Spleen (tissue), 11 donors: ENCODE measurements around the gene BTN1A1. TPM values are rescaled to one million over a fixed set of nuclear protein-coding genes. Genes with fewer than 3 reads are reported as not detected.
A peak's percentile ranks its signal among the peaks of the same experiment; 100 is the strongest.

Source experiments
- DNase-seq: peaks from one replicate; pipeline ENCODE4 v3.0.0-alpha.2; 2020
- H3K27ac ChIP-seq, 8 donors: fragments of 200-600 bp; sonication (generic) in 7 of 8; 1 replicate in 4 of 8; 2 replicates in 4 of 8; pipeline versions ENCODE4 v1.5.0 to v1.8.0; 2016 to 2021; ENCODE audit warnings: inconsistent platforms in 4 of 8, mild to moderate bottlenecking in 4 of 8, moderate library complexity in 1 of 8
- H3K27me3 ChIP-seq, 7 donors: fragments of 200-600 bp; sonication (generic) in 6 of 7; replicated peaks in 1 of 7; 1 replicate in 4 of 7; 2 replicates in 3 of 7; pipeline versions ENCODE4 v1.5.0 to v1.8.0; 2016 to 2021; ENCODE audit warnings: inconsistent platforms in 3 of 7, mild to moderate bottlenecking in 1 of 7
- H3K36me3 ChIP-seq, 6 donors: fragments of 200-600 bp; sonication (generic) in 5 of 6; 1 replicate in 4 of 6; 2 replicates in 2 of 6; pipeline versions ENCODE4 v1.5.0 to v1.8.0; 2016 to 2021; ENCODE audit warnings: inconsistent platforms in 2 of 6
- H3K4me1 ChIP-seq, 6 donors: fragments of 200-600 bp; sonication (generic) in 5 of 6; 1 replicate in 3 of 6; 2 replicates in 3 of 6; pipeline versions ENCODE4 v1.5.0 to v1.8.0; 2016 to 2021; ENCODE audit warnings: inconsistent platforms in 3 of 6
- H3K4me3 ChIP-seq, 8 donors: fragments of 200-600 bp; sonication (generic) in 7 of 8; 1 replicate in 4 of 8; 2 replicates in 4 of 8; pipeline versions ENCODE4 v1.5.0 to v1.8.0; 2016 to 2021; ENCODE audit warnings: inconsistent platforms in 4 of 8, mild to moderate bottlenecking in 4 of 8, moderate library complexity in 2 of 8
- H3K9me3 ChIP-seq, 8 donors: fragments of 200-600 bp; sonication (generic) in 7 of 8; 1 replicate in 4 of 8; 2 replicates in 4 of 8; pipeline versions ENCODE4 v1.5.0 to v1.8.0; 2016 to 2021; ENCODE audit warnings: inconsistent platforms in 4 of 8
- POLR2A ChIP-seq, 3 donors: fragments of 450-650 bp; IDR thresholded peaks; one replicate each; pipeline ENCODE4 v1.5.1; 2017; ENCODE audit warnings: antibody characterized with exemption in 3 of 3, mild to moderate bottlenecking in 1 of 3
- POLR2AphosphoS5 ChIP-seq, 3 donors: sonication (generic); formaldehyde crosslinking; IDR thresholded peaks; one replicate each; pipeline ENCODE4 v1.5.1; 2017; ENCODE audit warnings: antibody characterized with exemption in 3 of 3
- WGBS, 5 donors: extraction: QIAGEN DNeasy Blood & Tissue Kit in 3 of 5; methylation state at CpG; one replicate each; pipeline versions ENCODE4 v1.1.5 to v1.1.7; 2013 to 2018; 5-methylcytosine and 5-hydroxymethylcytosine counted together
- intact Hi-C: fragments of 100-400 bp; cut with DNase I; formaldehyde crosslinking; loops from one replicate; pipeline ENCODE4 v1.15.0; 2023; ENCODE audit warnings: low total_unique reads
- polyA plus RNA-seq, 3 donors: library from polyadenylated mRNA; stranded (reverse); fragments of 200-250 nt; gene quantifications; one replicate each; pipeline ENCODE4 v1.2.1, GENCODE V29; 2013
- total RNA-seq, 7 donors: library from RNA; depleted of rRNA in 3 of 7; stranded (reverse); fragments of >200 nt in 3 of 7; fragmentation: NEBNext Ultra II Directional in 4 of 7; extraction: Animal tissue kit (Norgen Biotek cat#: 25700) in 4 of 7; gene quantifications; one replicate each; pipeline versions ENCODE4 v1.1.0 to v1.2.1, GENCODE V29; 2016 to 2021
- TF ChIP-seq, protein P1 (sequence below), 11 experiments: fragments of 200-600 bp in 7 of 11; fragments of 450-650 bp in 4 of 11; sonication (generic) in 4 of 11; IDR thresholded peaks in 8 of 11; conservative IDR thresholded peaks in 3 of 11; 1 replicate in 7 of 11; 2 replicates in 4 of 11; pipeline versions ENCODE4 v1.4.0 to v1.8.0; 2016 to 2021; ENCODE audit warnings: antibody characterized with exemption in 11 of 11, inconsistent platforms in 4 of 11, mild to moderate bottlenecking in 1 of 11
- donor health status: healthy with polysubstance abuse.
- donor health status: DM: no; HTN: no; CAD: no; lungs with moderate emphysema.
- donor health status: DM: no; HTN: no; CAD: no.
- donor health status: Bipolar disorder and iron deficiency.
- donor health status: healthy.
- donor health status: DM: no; HTN: no; CAD: no.
- donor health status: DM: yes; HTN: yes; CAD: no.

Gene BTN1A1
- total and polyA plus RNA-seq, 10 donors, result 0.23 to 1.1 (median 0.35) TPM

DNA sequence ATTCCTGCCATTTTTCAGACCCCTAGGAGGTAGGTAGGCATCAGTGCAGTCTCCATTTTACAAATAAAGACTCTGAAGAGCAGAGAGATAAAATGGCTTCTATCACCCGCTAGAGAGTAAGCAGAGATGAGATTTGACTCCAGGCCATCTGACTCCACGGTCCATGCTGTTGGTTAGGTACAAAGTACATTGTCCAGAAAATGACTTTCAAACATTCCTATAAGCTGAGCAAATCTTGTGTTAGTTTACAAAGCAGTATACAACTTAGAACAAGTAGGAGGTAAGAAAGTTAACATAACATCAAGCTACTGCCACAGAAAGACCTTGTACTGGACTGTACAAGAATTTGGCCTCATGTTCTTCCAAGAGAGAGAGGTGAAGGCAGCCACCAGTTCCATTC is 14.9 kb downstream of the BTN1A1 start:
- Histone ChIP-seq H3K9me3 (no peaks in the 10 kb centered on the region), H3K36me3 (no peaks in the 10 kb centered on the region), H3K27me3 (no peaks in the 10 kb centered on the region), H3K4me3 (no peak overlapping the region), H3K27ac (no peak overlapping the region), H3K4me1 (peaks cover 0 to 3% (median under 1%) of the 10 kb centered on the region in 6 donors)
- TF ChIP-seq POLR2A (IDR thresholded peaks at IDR 0.05), result no peak
- no peak for TF ChIP-seq POLR2AphosphoS5 (IDR thresholded peaks at IDR 0.05)
- TF ChIP-seq, protein P1, sequence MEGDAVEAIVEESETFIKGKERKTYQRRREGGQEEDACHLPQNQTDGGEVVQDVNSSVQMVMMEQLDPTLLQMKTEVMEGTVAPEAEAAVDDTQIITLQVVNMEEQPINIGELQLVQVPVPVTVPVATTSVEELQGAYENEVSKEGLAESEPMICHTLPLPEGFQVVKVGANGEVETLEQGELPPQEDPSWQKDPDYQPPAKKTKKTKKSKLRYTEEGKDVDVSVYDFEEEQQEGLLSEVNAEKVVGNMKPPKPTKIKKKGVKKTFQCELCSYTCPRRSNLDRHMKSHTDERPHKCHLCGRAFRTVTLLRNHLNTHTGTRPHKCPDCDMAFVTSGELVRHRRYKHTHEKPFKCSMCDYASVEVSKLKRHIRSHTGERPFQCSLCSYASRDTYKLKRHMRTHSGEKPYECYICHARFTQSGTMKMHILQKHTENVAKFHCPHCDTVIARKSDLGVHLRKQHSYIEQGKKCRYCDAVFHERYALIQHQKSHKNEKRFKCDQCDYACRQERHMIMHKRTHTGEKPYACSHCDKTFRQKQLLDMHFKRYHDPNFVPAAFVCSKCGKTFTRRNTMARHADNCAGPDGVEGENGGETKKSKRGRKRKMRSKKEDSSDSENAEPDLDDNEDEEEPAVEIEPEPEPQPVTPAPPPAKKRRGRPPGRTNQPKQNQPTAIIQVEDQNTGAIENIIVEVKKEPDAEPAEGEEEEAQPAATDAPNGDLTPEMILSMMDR (IDR thresholded peaks at IDR 0.05 in 8 of 11, conservative IDR thresholded peaks at IDR 0.05 in 3 of 11), result no peak
- no peak for DNase-seq
- WGBS, 5 donors, result 86 to 98% (median 94%) methylated on average over 2 of the region's 2 CpGs
- intact Hi-C loops, result no loop called here

DNA sequence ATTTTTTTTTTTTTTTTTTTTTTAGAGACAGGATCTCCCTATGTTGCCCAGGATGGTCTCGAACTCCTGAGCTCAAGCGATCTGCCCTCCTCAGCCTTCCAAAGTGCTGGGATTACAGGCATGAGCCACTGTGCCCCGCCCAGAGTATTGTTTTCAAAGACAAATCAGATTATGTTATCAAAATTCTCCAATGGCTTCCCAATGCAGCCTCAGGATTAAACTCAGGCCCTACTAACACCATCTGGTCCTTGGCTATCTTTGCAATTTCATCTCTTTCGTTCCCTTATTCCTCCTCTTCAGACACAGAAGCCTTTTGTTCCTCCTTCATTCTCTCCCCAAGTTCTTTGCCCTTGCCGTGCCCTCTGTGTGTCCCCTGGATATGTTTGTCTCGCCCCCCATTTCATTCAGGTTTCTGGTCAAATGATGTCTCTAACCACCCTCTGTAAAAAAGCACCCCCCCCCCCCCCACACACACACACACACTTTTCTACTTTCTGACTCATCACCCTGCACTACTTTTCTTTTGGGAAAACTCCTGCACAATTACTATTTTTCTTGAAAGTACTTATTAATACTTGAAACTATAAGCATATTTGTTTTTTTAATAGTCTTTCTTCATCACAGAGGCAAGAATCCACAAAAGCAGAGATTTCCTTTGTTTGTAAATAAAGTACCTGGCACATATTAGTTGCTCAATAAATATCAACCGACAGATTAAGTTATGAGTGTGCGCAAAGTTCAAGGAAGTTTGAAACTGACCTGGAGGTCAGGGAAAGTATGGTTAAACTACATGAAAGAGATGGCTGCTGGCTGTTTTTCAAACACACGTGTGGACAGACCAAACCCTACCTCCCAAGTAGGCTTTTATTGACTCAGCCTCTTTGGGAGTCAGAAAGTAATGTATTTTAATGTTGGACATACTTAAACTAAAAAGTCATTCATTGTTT is 16.7 kb downstream of the BTN1A1 start:
- H3K36me3 ChIP-seq, result no peaks in the 10 kb centered on the region
- H3K27me3 ChIP-seq, result no peaks in the 10 kb centered on the region
- intact Hi-C loops, result no loop called here
- H3K9me3 ChIP-seq, result no peaks in the 10 kb centered on the region
- peaks cover 0 to 16% (median 8%) of the 10 kb centered on the region in 6 donors for H3K4me1 ChIP-seq
- DNase-seq, result no peak
- WGBS, 5 donors, result 79 to 92% (median 88%) methylated on average over 9 of the region's 9 CpGs
- no peak overlapping the region for H3K4me3 ChIP-seq
- H3K27ac ChIP-seq, result no peak overlapping the region
- TF ChIP-seq, protein P1 (IDR thresholded peaks at IDR 0.05 in 8 of 11, conservative IDR thresholded peaks at IDR 0.05 in 3 of 11), result no peak
- TF ChIP-seq POLR2AphosphoS5 (IDR thresholded peaks at IDR 0.05), result no peak
- TF ChIP-seq POLR2A (IDR thresholded peaks at IDR 0.05), result no peak

DNA sequence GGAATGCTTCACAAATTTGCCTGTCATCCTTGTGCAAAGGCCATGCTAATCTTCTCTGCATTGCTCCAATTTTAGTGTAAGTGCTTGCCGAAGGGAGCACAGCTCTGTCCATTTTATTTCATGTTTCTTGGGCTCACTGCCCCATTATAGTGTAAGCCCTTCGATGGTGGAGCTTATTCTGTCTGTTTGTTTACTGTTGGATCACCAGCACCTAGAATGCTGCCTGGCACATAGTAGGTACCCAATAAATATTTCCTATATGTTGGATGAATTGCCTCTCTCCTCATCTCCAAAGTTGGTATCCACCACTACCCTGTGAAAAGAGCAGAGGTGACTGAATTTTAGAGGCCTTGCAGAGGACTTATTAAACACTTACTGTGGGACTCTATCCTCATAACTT is 19.3 kb downstream of the BTN1A1 start:
- H3K4me3 ChIP-seq, result no peak overlapping the region
- no peaks in the 10 kb centered on the region for H3K9me3 ChIP-seq
- no peak for DNase-seq
- no peaks in the 10 kb centered on the region for H3K36me3 ChIP-seq
- no peaks in the 10 kb centered on the region for H3K27me3 ChIP-seq
- no peak overlapping the region for H3K27ac ChIP-seq
- intact Hi-C loops, result no loop called here
- peaks cover 4 to 42% (median 28%) of the 10 kb centered on the region in 6 donors for H3K4me1 ChIP-seq
- WGBS, 5 donors, result 95 to 100% (median 99%) methylated on average over 2 of the region's 2 CpGs
- TF ChIP-seq POLR2AphosphoS5 (IDR thresholded peaks at IDR 0.05) (no peak), POLR2A (IDR thresholded peaks at IDR 0.05) (no peak)
- TF ChIP-seq, protein P1 (IDR thresholded peaks at IDR 0.05 in 8 of 11, conservative IDR thresholded peaks at IDR 0.05 in 3 of 11), result no peak

DNA sequence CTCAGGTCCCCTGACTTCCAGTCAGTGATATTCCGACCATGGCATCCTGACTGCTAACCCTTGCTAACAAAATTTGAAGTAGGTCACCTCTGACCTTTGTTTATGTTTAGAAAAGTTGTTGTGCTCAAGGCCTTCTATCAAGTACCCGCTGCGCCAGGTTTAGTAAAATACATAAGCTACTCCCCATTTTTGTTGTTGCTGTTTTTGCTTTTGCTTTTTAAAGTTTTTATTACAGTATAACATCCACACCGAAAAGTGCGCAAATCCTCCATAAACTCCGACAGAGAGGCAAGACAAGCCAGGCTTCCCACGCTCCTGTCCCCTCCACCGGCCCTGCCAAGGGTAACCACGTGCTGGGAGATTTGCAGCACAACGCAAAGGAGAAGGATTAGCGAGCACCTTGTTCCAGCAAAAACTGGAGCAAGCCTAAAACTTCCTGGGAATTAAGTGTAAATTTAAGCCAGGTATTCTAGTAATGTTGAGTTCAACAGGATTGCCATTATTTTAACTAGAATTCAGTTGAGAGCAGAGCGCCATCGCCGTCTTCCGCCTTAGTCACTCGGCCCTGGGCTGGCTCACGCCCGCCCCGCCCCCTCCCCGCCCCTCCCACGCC is 20.2 kb downstream of the BTN1A1 start:
- no peak for TF ChIP-seq POLR2AphosphoS5 (IDR thresholded peaks at IDR 0.05)
- TF ChIP-seq, protein P1 (IDR thresholded peaks at IDR 0.05 in 8 of 11, conservative IDR thresholded peaks at IDR 0.05 in 3 of 11), result no peak
- TF ChIP-seq POLR2A (IDR thresholded peaks at IDR 0.05), result no peak
- no peaks in the 10 kb centered on the region for H3K9me3 ChIP-seq
- intact Hi-C loops, result no loop called here
- H3K4me1 ChIP-seq, result peaks cover 4 to 50% (median 29%) of the 10 kb centered on the region in 6 donors
- WGBS, 5 donors, result 19 to 29% (median 21%) methylated on average over 17 to 21 of the region's 21 CpGs
- no peak for DNase-seq
- H3K36me3 ChIP-seq, result no peaks in the 10 kb centered on the region
- peak overlapping the region; percentile 78 to 100 (median 97) for H3K27ac ChIP-seq
- peak overlapping the region in 6 of 8 donors; percentile 36 to 72 (median 54) for H3K4me3 ChIP-seq
- no peaks in the 10 kb centered on the region for H3K27me3 ChIP-seq
